MCF 10A (cell line): ENCODE results near the gene UBE2E3. TPM values are rescaled to one million over a fixed set of nuclear protein-coding genes. Genes with fewer than 3 reads are reported as not detected.

ENCODE experiments used
- BruUV-seq: library from RNA; stranded (reverse); fragments of 400-500 nt; replicated peaks from 2 replicates; lab custom pipeline; 2021; lab: Mats Ljungman, UMichigan
- CTCF ChIA-PET: fragments of 300-600 bp; sonication (Branson Sonifier 250); formaldehyde crosslinking; extraction: SDS; loops from one replicate; lab custom pipeline; 2021; ENCODE audit warnings: antibody characterized with exemption, inconsistent platforms; lab: Yijun Ruan, JAX
- POLR2A ChIA-PET: fragments of 300-600, 350-650 bp; sonication (Branson Sonifier 250); formaldehyde crosslinking; extraction: SDS; loops from one replicate; lab custom pipeline; 2020; ENCODE audit warnings: antibody characterized with exemption, inconsistent platforms; lab: Yijun Ruan, JAX
- DNase-seq: peaks from one replicate; pipeline ENCODE4 v3.0.0-alpha.2; 2018; ENCODE audit not compliant: unreplicated experiment
- H3K27ac Mint-ChIP-seq: one replicate; pipeline ENCODE4 v1.8.0; 2022; ENCODE audit warnings: mild to moderate bottlenecking, low read depth, mixed read lengths; ENCODE audit not compliant: unreplicated experiment
- H3K27me3 Mint-ChIP-seq: one replicate; pipeline ENCODE4 v1.8.0; 2022; ENCODE audit warnings: mixed read lengths; ENCODE audit not compliant: insufficient read depth, unreplicated experiment
- H3K36me3 Mint-ChIP-seq: one replicate; pipeline ENCODE4 v1.8.0; 2022; ENCODE audit warnings: mild to moderate bottlenecking, moderate library complexity, mixed read lengths; ENCODE audit not compliant: insufficient read depth, unreplicated experiment
- H3K4me1 Mint-ChIP-seq: one replicate; pipeline ENCODE4 v1.8.0; 2022; ENCODE audit warnings: mixed read lengths; ENCODE audit not compliant: insufficient read depth, unreplicated experiment
- H3K4me3 Mint-ChIP-seq: one replicate; pipeline ENCODE4 v1.8.0; 2022; ENCODE audit warnings: mild to moderate bottlenecking, moderate library complexity, mixed read lengths; ENCODE audit not compliant: unreplicated experiment
- H3K9me3 Mint-ChIP-seq: one replicate; pipeline ENCODE4 v1.8.0; 2022; ENCODE audit warnings: mixed read lengths; ENCODE audit not compliant: unreplicated experiment
- intact Hi-C: fragments of 100-400 bp; cut with micrococcal nuclease; formaldehyde crosslinking; loops from 2 replicates; pipeline ENCODE4 v1.14.1; 2022
- total RNA-seq: library from RNA; stranded (reverse); gene quantifications from 2 replicates; pipeline ENCODE4 v1.2.3, GENCODE V29; 2022
- TF ChIP-seq, protein P1 (sequence below): fragments of 200-600 bp; IDR thresholded peaks from one replicate; pipeline ENCODE4 v1.8.0; 2022; ENCODE audit warnings: antibody characterized with exemption, mild to moderate bottlenecking; ENCODE audit not compliant: unreplicated experiment

Gene UBE2E3
- total RNA-seq, 1 experiment from 2014 or later: 69.3 TPM

DNA sequence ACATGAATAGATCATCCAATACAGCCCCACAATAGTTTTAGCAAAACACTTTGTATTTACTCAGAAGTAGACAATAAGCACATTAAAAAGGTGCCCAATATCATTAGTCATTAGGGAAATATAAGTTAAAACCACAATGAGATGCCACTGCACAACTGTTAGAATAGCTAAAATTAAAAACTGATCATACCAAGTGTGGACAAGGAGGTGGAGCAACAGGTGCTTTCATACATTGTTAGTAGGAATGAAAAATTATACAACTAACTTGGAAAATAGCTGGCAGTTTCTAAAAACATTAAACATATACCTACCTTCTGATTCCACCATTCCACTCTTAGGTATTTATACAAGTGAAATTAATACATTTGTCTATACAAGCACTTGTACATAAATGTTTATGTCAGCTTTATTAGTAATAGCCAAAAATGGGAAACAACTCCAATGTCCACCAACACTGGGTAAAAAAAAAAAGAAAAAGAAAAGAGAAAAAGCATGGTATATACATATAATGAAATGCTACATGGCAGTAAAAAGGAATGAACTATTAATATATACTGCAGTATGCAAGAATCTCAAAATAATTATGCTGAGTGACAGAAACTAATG is 27.6 kb upstream of the UBE2E3 start:
- Mint-ChIP-seq H3K4me3 (no peak overlapping the region), H3K36me3 (no peaks in the 10 kb centered on the region), H3K27me3 (no peaks in the 10 kb centered on the region), H3K4me1 (no peaks in the 10 kb centered on the region), H3K27ac (no peak overlapping the region), H3K9me3 (peaks cover 6% of the 10 kb centered on the region)
- no peak for DNase-seq
- CTCF ChIA-PET: interaction anchor here (0.6 kb wide), 1 partner anchor 1017 kb away, joined by 3 read pairs; no protein-coding TSS in a partner anchor
- TF ChIP-seq, protein P1, sequence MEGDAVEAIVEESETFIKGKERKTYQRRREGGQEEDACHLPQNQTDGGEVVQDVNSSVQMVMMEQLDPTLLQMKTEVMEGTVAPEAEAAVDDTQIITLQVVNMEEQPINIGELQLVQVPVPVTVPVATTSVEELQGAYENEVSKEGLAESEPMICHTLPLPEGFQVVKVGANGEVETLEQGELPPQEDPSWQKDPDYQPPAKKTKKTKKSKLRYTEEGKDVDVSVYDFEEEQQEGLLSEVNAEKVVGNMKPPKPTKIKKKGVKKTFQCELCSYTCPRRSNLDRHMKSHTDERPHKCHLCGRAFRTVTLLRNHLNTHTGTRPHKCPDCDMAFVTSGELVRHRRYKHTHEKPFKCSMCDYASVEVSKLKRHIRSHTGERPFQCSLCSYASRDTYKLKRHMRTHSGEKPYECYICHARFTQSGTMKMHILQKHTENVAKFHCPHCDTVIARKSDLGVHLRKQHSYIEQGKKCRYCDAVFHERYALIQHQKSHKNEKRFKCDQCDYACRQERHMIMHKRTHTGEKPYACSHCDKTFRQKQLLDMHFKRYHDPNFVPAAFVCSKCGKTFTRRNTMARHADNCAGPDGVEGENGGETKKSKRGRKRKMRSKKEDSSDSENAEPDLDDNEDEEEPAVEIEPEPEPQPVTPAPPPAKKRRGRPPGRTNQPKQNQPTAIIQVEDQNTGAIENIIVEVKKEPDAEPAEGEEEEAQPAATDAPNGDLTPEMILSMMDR: no peak
- no TSS peak for BruUV-seq
- intact Hi-C loops: no loop called here
- POLR2A ChIA-PET: no interaction called here

DNA sequence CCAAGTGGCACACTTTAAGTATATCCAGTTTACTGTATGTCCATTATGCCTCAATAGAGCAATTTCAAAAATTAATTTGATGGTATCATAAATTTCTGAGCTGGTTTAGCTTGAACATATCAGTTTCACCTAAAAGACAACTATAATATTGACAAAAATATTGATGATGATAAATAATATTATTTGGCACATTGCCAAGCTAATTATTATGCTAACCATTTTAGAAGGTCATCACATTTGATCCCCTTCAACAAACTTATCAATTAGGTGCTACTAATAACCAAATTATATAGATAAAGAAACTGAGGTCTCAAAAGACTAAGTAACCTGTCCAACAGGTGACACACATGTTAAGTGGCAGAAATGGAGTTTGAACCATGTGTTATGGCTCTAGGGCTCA is 26.9 kb upstream of the UBE2E3 start:
- DNase-seq: no peak
- intact Hi-C loops: no loop called here
- no TSS peak for BruUV-seq
- no peaks in the 10 kb centered on the region for H3K27me3 Mint-ChIP-seq
- no peaks in the 10 kb centered on the region for H3K36me3 Mint-ChIP-seq
- ChIA-PET POLR2A (no interaction called here), CTCF (interaction anchor here (0.6 kb wide), 1 partner anchor 1263 kb away, joined by 3 read pairs; no protein-coding TSS in a partner anchor)
- H3K4me1 Mint-ChIP-seq: no peaks in the 10 kb centered on the region
- H3K9me3 Mint-ChIP-seq: peaks cover 6% of the 10 kb centered on the region
- no peak overlapping the region for H3K27ac Mint-ChIP-seq
- TF ChIP-seq, protein P1: no peak
- no peak overlapping the region for H3K4me3 Mint-ChIP-seq

DNA sequence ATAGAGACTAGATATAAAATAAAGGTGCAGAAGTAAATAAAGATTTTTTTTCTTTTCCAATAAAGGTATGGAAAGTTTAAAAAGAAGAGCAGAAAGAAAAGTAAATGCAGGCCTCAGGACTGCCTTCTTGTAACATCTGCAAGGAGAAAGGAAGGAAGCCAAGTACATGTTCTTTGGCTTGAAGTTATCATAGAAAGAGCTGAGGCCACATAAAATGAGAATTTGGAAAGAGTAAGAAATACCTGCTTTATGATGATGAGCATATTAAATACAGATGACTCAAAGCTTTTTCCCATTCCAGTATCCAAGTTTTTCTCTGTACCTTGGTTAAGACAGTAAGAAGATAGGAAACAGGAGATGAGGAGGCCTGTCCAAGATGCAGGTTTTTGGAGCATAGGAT is 25.3 kb upstream of the UBE2E3 start:
- Mint-ChIP-seq H3K27me3 (no peaks in the 10 kb centered on the region), H3K27ac (no peak overlapping the region), H3K9me3 (peaks cover 6% of the 10 kb centered on the region), H3K4me1 (no peaks in the 10 kb centered on the region), H3K4me3 (no peak overlapping the region), H3K36me3 (no peaks in the 10 kb centered on the region)
- CTCF ChIA-PET: no interaction called here
- BruUV-seq: no TSS peak
- POLR2A ChIA-PET: no interaction called here
- TF ChIP-seq, protein P1: no peak
- DNase-seq: no peak
- intact Hi-C loops: no loop called here

DNA sequence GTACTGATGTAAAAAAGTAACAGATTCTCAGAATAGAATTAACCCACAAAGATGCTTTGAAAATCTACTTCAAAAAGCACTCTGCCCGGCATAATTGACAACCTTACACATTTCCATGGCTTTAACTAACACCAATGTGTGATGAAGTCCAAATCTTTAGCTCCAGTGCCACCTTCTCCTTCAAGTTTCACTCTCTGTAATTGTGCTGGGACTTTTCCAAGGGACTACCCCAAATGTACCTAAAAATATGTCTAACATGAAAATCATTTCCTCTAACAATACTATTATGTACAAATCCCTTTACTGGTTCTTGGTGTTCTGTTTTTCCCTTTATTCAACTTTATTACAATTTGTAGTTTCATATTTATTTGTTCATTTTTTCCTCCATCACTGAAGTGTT is 20.6 kb upstream of the UBE2E3 start:
- H3K9me3 Mint-ChIP-seq: no peaks in the 10 kb centered on the region
- DNase-seq: no peak
- no peak overlapping the region for H3K4me3 Mint-ChIP-seq
- no peak overlapping the region for H3K27ac Mint-ChIP-seq
- POLR2A ChIA-PET: no interaction called here
- intact Hi-C loops: no loop called here
- H3K4me1 Mint-ChIP-seq: peaks cover 13% of the 10 kb centered on the region
- no peaks in the 10 kb centered on the region for H3K36me3 Mint-ChIP-seq
- no TSS peak for BruUV-seq
- TF ChIP-seq, protein P1: no peak
- CTCF ChIA-PET: no interaction called here
- H3K27me3 Mint-ChIP-seq: no peaks in the 10 kb centered on the region
